HCT116 (cell line): Measurements from ENCODE around the gene C15orf62. TPM values are rescaled to one million over a fixed set of nuclear protein-coding genes. Genes with fewer than 3 reads are reported as not detected.

Source experiments
- ATAC-seq: fragments of 200-7000 bp; cut with Tn5 transposase; 2 replicates; pipeline ENCODE4 v1.9.1; 2020; ENCODE audit warnings: mild to moderate bottlenecking, moderate library complexity
- BruUV-seq: library from RNA; stranded (reverse); fragments of 400-500 nt; replicated peaks from 2 replicates; lab custom pipeline; 2021; lab: Mats Ljungman, UMichigan
- CTCF ChIA-PET: fragments of 300-600 bp; sonication (Branson Sonifier 250); formaldehyde crosslinking; loops from one replicate; lab custom pipeline; 2021; ENCODE audit warnings: antibody characterized with exemption; lab: Charles Lee
- POLR2A ChIA-PET: fragments of 300-600, 350-600 bp; sonication (Branson Sonifier 250); formaldehyde crosslinking; loops from one replicate; lab custom pipeline; 2021; ENCODE audit warnings: antibody characterized with exemption; lab: Charles Lee
- RAD21 ChIA-PET, 2 experiments: fragments of 300-600 bp; sonication (Branson Sonifier 250); formaldehyde crosslinking; loops; one replicate each; lab custom pipeline; 2023; ENCODE audit warnings: low total read pairs in 2 of 2; ENCODE audit not compliant: uncharacterized antibody in 2 of 2, unreplicated experiment in 2 of 2, low non-redundant PET in 1 of 2; lab: Charles Lee
- DNase-seq: peaks from one replicate; pipeline ENCODE4 v3.0.0-alpha.2; 2010; ENCODE audit warnings: low read depth, low spot score
- H2AFZ ChIP-seq: fragments of 200-600 bp; shearing (Covaris generic), sonication (generic); 2 replicates; pipeline ENCODE4 v1.6.1; 2017; ENCODE audit warnings: low read depth, mixed run types, mixed read lengths, antibody characterized with exemption, low read length; ENCODE audit not compliant: poor library complexity, severe bottlenecking
- H3K27ac ChIP-seq: 2 replicates; pipeline ENCODE4 v1.5.1; 2012; ENCODE audit warnings: low read depth, low read length
- H3K27me3 ChIP-seq: fragments of 200-600 bp; sonication (generic); 2 replicates; pipeline ENCODE4 v1.6.1; 2016; ENCODE audit warnings: mixed run types, low read length, mixed read lengths; ENCODE audit not compliant: insufficient read depth
- H3K36me3 ChIP-seq, 2 experiments: fragments of 200-500 bp in 1 of 2; fragments of 200-600 bp in 1 of 2; sonication (Bioruptor generic) in 1 of 2; sonication (generic) in 1 of 2; 2 replicates each; pipeline versions ENCODE4 v1.5.1 to v1.6.1; 2014 to 2016; ENCODE audit warnings: low read length in 2 of 2, inconsistent platforms in 1 of 2, mixed read lengths in 1 of 2, mixed run types in 1 of 2; ENCODE audit not compliant: insufficient read depth in 2 of 2, control insufficient read depth in 1 of 2
- H3K4me1 ChIP-seq, 2 experiments: fragments of 200-600 bp in 1 of 2; sonication (generic) in 1 of 2; 2 replicates each; pipeline versions ENCODE4 v1.5.1 to v1.6.1; 2012 to 2017; ENCODE audit warnings: low read length in 2 of 2, inconsistent platforms in 1 of 2, mild to moderate bottlenecking in 1 of 2, mixed read lengths in 1 of 2, mixed run types in 1 of 2, moderate library complexity in 1 of 2; ENCODE audit not compliant: insufficient read depth in 2 of 2, control insufficient read depth in 1 of 2
- H3K4me2 ChIP-seq: fragments of 200-600 bp; sonication (generic); 2 replicates; pipeline ENCODE4 v1.6.1; 2017; ENCODE audit warnings: mixed run types, low read length, mixed read lengths
- H3K4me3 ChIP-seq, 2 experiments: fragments of 200-600 bp in 1 of 2; sonication (generic) in 1 of 2; replicated peaks in 1 of 2; 2 replicates each; pipeline ENCODE4 v1.5.1; 2011 to 2016; ENCODE audit warnings: low read length in 2 of 2, control low read depth in 1 of 2, low read depth in 1 of 2, mild to moderate bottlenecking in 1 of 2, mixed read lengths in 1 of 2, mixed run types in 1 of 2
- H3K79me2 ChIP-seq: fragments of 200-600 bp; sonication (generic); 2 replicates; pipeline ENCODE4 v1.6.1; 2017; ENCODE audit warnings: mild to moderate bottlenecking, mixed run types, low read length, moderate library complexity, mixed read lengths; ENCODE audit not compliant: insufficient read depth
- H3K9ac ChIP-seq: fragments of 200-600 bp; sonication (generic); 2 replicates; pipeline ENCODE4 v1.6.1; 2016; ENCODE audit warnings: low read length, mixed read lengths
- H3K9me2 ChIP-seq: fragments of 200-600 bp; sonication (generic), shearing (Covaris generic); 2 replicates; pipeline ENCODE4 v1.6.1; 2017; ENCODE audit warnings: mixed run types, mild to moderate bottlenecking, moderate library complexity; ENCODE audit not compliant: insufficient read depth
- H3K9me3 ChIP-seq, 2 experiments: fragments of 200-500 bp in 1 of 2; fragments of 200-600 bp in 1 of 2; sonication (Bioruptor generic) in 1 of 2; sonication (generic) in 1 of 2; 2 replicates each; pipeline ENCODE4 v1.6.1; 2014 to 2017; ENCODE audit warnings: low read length in 2 of 2, mixed read lengths in 2 of 2, inconsistent platforms in 1 of 2, low read depth in 1 of 2, mild to moderate bottlenecking in 1 of 2, mixed run types in 1 of 2, moderate library complexity in 1 of 2; ENCODE audit not compliant: control insufficient read depth in 1 of 2, insufficient read depth in 1 of 2
- H4K20me1 ChIP-seq: fragments of 200-600 bp; sonication (generic), shearing (Covaris generic); 2 replicates; pipeline ENCODE4 v1.6.1; 2017; ENCODE audit warnings: mixed run types, mild to moderate bottlenecking, moderate library complexity; ENCODE audit not compliant: insufficient read depth
- CEBPB ChIP-seq: IDR thresholded peaks from 2 replicates; pipeline ENCODE4 v1.6.1; 2012; ENCODE audit warnings: low read depth
- EGR1 ChIP-seq: IDR thresholded peaks from 2 replicates; pipeline ENCODE4 v1.6.1; 2012; ENCODE audit warnings: low read depth
- ELF1 ChIP-seq: IDR thresholded peaks from 2 replicates; pipeline ENCODE4 v1.6.1; 2012; ENCODE audit warnings: low read depth, borderline replicate concordance
- FOSL1 ChIP-seq: IDR thresholded peaks from 2 replicates; pipeline ENCODE4 v1.6.1; 2012; ENCODE audit warnings: low read depth
- JUND ChIP-seq: IDR thresholded peaks from 2 replicates; pipeline ENCODE4 v1.6.1; 2012
- POLR2A ChIP-seq: IDR thresholded peaks from 2 replicates; pipeline ENCODE4 v1.7.0; 2011; ENCODE audit warnings: borderline replicate concordance; ENCODE audit not compliant: insufficient read depth, insufficient read length; ENCODE audit errors: extremely low read depth
- POLR2AphosphoS5 ChIP-seq: IDR thresholded peaks from 2 replicates; pipeline ENCODE4 v1.6.1; 2011; ENCODE audit warnings: mild to moderate bottlenecking, low read depth, low read length, moderate library complexity
- RAD21 ChIP-seq: IDR thresholded peaks from 2 replicates; pipeline ENCODE4 v1.6.1; 2012; ENCODE audit warnings: low read depth, mild to moderate bottlenecking
- SIN3A ChIP-seq: IDR thresholded peaks from 2 replicates; pipeline ENCODE4 v1.6.1; 2012; ENCODE audit warnings: low read depth
- SRF ChIP-seq: IDR thresholded peaks from 2 replicates; pipeline ENCODE4 v1.6.1; 2012; ENCODE audit warnings: low read depth
- TCF7L2 ChIP-seq: IDR thresholded peaks from 2 replicates; pipeline ENCODE4 v1.7.0; 2011; ENCODE audit warnings: borderline replicate concordance, inconsistent platforms; ENCODE audit not compliant: insufficient read depth, insufficient read length; ENCODE audit errors: extremely low read depth
- YY1 ChIP-seq: IDR thresholded peaks from 2 replicates; pipeline ENCODE4 v1.6.1; 2011; ENCODE audit warnings: low read length, low read depth, moderate library complexity, mild to moderate bottlenecking; ENCODE audit not compliant: insufficient replicate concordance; ENCODE audit errors: extremely low read depth
- ZFX ChIP-seq: fragments of 450-650 bp; IDR thresholded peaks from 2 replicates; pipeline ENCODE4 v1.6.1; 2017
- ZNF274 ChIP-seq: fragments of 200-500 bp; sonication (Bioruptor generic); IDR thresholded peaks from 2 replicates; pipeline ENCODE4 v1.6.1; 2014; ENCODE audit warnings: mild to moderate bottlenecking, low read depth, low read length, inconsistent platforms
- intact Hi-C: fragments of 100-400 bp; cut with micrococcal nuclease; formaldehyde crosslinking; loops from 2 replicates; pipeline ENCODE4 v1.10.0; 2022
- total RNA-seq: library from RNA; stranded (reverse); gene quantifications from one replicate; pipeline ENCODE4 v1.2.1, GENCODE V29; 2021; ENCODE audit not compliant: unreplicated experiment
- TF ChIP-seq, protein P1 (sequence below): IDR thresholded peaks from 2 replicates; pipeline ENCODE4 v1.6.1; 2012
- TF ChIP-seq, protein P2 (sequence below): IDR thresholded peaks from 2 replicates; pipeline ENCODE4 v1.6.1; 2011; ENCODE audit warnings: mild to moderate bottlenecking, low read length, moderate library complexity; ENCODE audit not compliant: insufficient replicate concordance; ENCODE audit errors: extremely low read depth

C15orf62 gene
- total RNA-seq, 1 experiment from 2014 or later, result 0.10 TPM

DNA sequence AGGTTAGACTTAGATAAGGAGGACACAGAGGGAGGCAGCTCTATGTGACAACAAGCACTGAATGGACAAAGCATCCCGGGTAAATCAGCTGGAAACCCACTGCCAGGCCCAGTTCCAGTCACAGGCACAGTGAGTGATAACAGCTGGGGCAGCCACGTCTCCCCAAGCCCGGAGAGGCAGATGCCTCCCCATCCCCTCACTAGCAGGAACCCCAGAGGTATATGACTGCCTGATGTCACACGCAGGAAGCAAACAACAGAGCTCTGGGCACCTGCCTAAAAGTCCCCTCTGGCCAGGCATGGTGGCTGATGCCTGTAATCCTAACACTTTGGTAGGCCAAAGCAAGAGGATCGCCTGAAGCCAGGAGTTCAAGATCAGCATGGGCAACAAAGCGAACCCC is 18.2 kb downstream of the C15orf62 start:
- POLR2A ChIA-PET, result interaction anchor here (0.6 to 1.9 kb wide), 10 partner anchors 9 to 444 kb away, joined by 3 to 9 read pairs (median 4); partner anchors contain the start of genes CHAC1, DNAJC17 and ZFYVE19
- H2AFZ ChIP-seq, result no peak overlapping the region
- CTCF ChIA-PET, result interaction anchor here (0.6 to 6.0 kb wide), 5 partner anchors 70 to 557 kb away, joined by 3 to 49 read pairs (median 10); partner anchors contain the start of gene VPS18
- intact Hi-C loops, result loop anchor here (1.0 to 10.0 kb wide), 3 partner anchors 57 to 193 kb away; partner anchors contain the start of genes KNL1, SPINT1 and VPS18
- H3K27me3 ChIP-seq, result no peaks in the 10 kb centered on the region
- H4K20me1 ChIP-seq, result peaks cover 12% of the 10 kb centered on the region; the same call in 1 of the 2 replicates
- DNase-seq, result no peak
- H3K79me2 ChIP-seq, result peaks cover 36% of the 10 kb centered on the region
- peak overlapping the region; percentile 99 for H3K27ac ChIP-seq
- H3K36me3 ChIP-seq, result no peaks in the 10 kb centered on the region
- peaks cover 82 to 91% of the 10 kb centered on the region in 2 experiments for H3K4me1 ChIP-seq
- BruUV-seq, result no TSS peak
- peak overlapping the region; percentile 21 to 47 for H3K4me3 ChIP-seq
- H3K9ac ChIP-seq, result peak overlapping the region; percentile 64
- 0 out of 2 replicates have a peak, but pooled peaks have one; percentile 14 for TF ChIP-seq ZFX
- TF ChIP-seq YY1, result no peak
- H3K9me2 ChIP-seq, result no peaks in the 10 kb centered on the region
- RAD21 ChIA-PET, result interaction anchor here (1.3 to 1.5 kb wide), 2 partner anchors 58 to 106 kb away, joined by 3 read pairs; partner anchors contain the start of gene VPS18 (in 1 of the 2)
- peak; percentile 54 for ATAC-seq
- H3K9me3 ChIP-seq, result no peaks in the 10 kb centered on the region
- H3K4me2 ChIP-seq, result peak overlapping the region; percentile 76

DNA sequence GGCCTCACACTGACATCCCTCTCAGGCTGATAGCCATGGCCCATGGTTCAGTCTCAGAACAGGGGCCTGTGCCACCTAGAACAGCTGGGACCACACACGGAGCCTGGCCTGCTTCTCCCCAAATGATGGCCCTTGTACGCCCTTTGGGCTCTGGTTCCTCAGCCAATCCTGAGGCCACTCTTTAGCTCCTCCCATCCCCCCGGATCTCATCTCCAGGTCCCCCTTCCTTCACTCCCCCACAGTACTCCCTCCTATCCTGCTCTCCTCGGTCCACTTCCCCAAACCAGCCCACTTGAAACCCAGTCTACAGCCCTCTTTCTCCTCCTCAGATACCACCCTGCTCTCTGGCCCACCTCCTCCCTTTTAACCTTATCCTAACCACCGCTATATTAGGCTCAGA is 19.3 kb downstream of the C15orf62 start:
- Histone ChIP-seq H3K36me3 (no peaks in the 10 kb centered on the region), H2AFZ (no peak overlapping the region), H3K79me2 (peaks cover 40% of the 10 kb centered on the region), H3K4me2 (peak overlapping the region; percentile 47), H3K27me3 (no peaks in the 10 kb centered on the region), H3K9ac (peak overlapping the region; percentile 33; the same call in 1 of the 2 replicates), H3K4me3 (no peak overlapping the region), H3K9me3 (no peaks in the 10 kb centered on the region), H4K20me1 (peaks cover 12% of the 10 kb centered on the region; the same call in 1 of the 2 replicates), H3K4me1 (peaks cover 94 to 98% of the 10 kb centered on the region in 2 experiments), H3K9me2 (no peaks in the 10 kb centered on the region), H3K27ac (peak overlapping the region; percentile 99)
- ChIA-PET RAD21 (no interaction called here), POLR2A (interaction anchor here (0.5 kb wide), 1 partner anchor 141 kb away, joined by 4 read pairs; no protein-coding TSS in a partner anchor), CTCF (interaction anchor here (2.4 to 6.0 kb wide), 3 partner anchors 69 to 105 kb away, joined by 10 to 49 read pairs (median 30); partner anchors contain the start of gene VPS18)
- intact Hi-C loops, result loop anchor here (10.0 kb wide), 1 partner anchor 194 kb away; the partner anchor contains the start of gene KNL1
- TF ChIP-seq YY1 (no peak), POLR2A (no peak), EGR1 (no peak), ELF1 (no peak), FOSL1 (no peak), ZNF274 (no peak), SRF (no peak), POLR2AphosphoS5 (no peak), TCF7L2 (no peak), CEBPB (no peak), JUND (no peak), RAD21 (no peak), SIN3A (no peak)
- TF ChIP-seq, protein P1, sequence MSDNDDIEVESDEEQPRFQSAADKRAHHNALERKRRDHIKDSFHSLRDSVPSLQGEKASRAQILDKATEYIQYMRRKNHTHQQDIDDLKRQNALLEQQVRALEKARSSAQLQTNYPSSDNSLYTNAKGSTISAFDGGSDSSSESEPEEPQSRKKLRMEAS, result no peak
- TF ChIP-seq, protein P2, sequence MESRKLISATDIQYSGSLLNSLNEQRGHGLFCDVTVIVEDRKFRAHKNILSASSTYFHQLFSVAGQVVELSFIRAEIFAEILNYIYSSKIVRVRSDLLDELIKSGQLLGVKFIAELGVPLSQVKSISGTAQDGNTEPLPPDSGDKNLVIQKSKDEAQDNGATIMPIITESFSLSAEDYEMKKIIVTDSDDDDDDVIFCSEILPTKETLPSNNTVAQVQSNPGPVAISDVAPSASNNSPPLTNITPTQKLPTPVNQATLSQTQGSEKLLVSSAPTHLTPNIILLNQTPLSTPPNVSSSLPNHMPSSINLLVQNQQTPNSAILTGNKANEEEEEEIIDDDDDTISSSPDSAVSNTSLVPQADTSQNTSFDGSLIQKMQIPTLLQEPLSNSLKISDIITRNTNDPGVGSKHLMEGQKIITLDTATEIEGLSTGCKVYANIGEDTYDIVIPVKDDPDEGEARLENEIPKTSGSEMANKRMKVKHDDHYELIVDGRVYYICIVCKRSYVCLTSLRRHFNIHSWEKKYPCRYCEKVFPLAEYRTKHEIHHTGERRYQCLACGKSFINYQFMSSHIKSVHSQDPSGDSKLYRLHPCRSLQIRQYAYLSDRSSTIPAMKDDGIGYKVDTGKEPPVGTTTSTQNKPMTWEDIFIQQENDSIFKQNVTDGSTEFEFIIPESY, result no peak
- no peak for DNase-seq
- no peak for ATAC-seq
- no TSS peak for BruUV-seq
